Measurements from ENCODE around the gene SPATA22.
"Not testable (repeated sequence)": the region's sequence is repeated elsewhere in the genome, so short reads cannot be mapped to it uniquely, and the experiment has no call there.

The SPATA22 gene

DNA sequence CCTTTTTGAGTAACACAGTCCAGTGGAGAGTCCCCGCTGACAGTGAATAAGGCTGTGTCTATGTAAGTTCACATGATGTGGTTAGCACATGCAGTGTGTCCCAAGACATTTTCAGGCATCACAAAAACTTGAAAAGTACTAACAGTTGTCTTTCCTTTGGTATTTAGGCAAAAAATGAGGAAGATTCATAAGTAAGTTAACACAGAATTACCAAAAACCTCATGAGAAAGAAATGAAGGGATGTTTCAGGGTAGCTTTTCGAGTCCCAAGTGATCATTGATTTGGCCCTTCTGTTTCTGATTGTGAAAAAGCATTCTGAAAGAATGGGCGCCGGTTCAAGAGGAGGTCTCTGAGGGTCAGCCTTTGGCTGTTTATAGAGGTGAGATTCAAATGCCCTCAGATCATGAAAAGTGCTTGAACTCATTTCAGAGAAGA, 3.6 kb upstream of the SPATA22 start:
- no peak for DNase-seq (ENCODE audit: low read depth in 1 of 2, low spot score in 1 of 2)

DNA sequence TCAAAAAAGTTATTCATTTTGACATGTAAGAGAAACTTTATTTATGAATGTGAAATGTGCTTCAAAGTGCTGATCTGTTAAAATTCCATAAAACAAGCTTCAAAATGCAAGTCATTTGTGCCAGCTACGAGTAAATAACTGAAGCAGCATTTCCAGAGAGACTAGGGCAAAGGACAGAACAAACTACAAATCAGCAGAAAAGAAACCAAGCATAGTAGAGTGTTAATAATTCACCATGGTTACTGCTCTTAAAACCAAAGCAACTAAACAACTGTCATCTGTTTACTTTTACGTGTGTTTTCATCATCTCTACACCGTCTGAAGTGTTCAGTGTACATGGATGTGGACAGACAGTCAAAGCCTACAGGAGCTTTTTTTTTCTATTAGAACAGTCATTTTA, 2.6 kb upstream of the SPATA22 start:
- DNase-seq (ENCODE audit: low read depth in 1 of 2, low spot score in 1 of 2) = no peak

DNA sequence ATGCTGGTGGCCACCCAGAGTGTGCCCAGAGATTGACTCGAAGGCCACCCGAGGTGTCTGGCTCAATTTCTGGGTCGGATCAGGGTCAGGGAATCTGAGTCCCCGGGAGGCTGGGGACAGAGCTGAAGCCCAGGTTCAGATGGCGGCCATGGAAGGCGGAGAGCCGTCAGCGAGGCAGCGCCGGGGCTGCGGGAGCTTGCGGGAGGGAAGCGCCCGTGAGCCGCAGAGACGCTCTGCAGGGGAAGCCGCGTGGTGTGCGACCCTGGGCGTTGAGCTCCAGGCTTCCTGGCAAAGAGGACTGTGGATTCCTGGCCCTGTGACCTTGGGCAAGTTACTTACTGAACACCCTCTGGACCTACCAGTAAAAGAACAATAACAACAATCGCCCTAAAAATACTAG, 518 bp upstream of the SPATA22 start:
- DNase-seq (ENCODE audit: low read depth in 1 of 2, low spot score in 1 of 2) = no peak

DNA sequence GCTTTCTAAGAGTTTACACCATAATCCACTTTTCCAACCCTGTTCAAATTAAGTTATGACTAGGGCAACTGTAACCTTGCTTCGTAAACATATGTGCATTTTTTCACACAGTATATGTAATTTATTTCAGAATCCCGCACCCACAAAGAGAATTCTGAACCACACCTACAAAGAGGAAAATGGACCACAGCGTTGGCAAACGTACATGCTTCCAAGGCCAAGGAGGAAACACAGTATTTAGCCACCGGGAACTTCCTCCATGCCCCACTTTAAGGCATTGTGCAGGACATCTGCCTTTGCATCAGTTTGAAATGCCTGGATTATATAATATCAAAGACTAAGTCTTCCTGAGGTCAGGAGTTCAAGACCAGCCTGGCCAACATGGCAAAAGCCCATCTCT, 2.1 kb downstream of the SPATA22 start:
- no peak for DNase-seq (ENCODE audit: low read depth in 1 of 2, low spot score in 1 of 2)

GRCh38 chr17:3466355-3466754, 5.3 kb downstream of the SPATA22 start:
- DNase-seq (ENCODE audit: low read depth in 1 of 2, low spot score in 1 of 2) = not testable (repeated sequence)

GRCh38 chr17:3448059-3448665, 23.5 kb downstream of the SPATA22 start:
- DNase-seq (ENCODE audit: low read depth in 1 of 2, low spot score in 1 of 2) = no peak

- no peak for DNase-seq (ENCODE audit: low read depth in 1 of 2, low spot score in 1 of 2)
Measured at GRCh38 chr17:3447625-3448024, 24.0 kb downstream of the SPATA22 start.

DNA sequence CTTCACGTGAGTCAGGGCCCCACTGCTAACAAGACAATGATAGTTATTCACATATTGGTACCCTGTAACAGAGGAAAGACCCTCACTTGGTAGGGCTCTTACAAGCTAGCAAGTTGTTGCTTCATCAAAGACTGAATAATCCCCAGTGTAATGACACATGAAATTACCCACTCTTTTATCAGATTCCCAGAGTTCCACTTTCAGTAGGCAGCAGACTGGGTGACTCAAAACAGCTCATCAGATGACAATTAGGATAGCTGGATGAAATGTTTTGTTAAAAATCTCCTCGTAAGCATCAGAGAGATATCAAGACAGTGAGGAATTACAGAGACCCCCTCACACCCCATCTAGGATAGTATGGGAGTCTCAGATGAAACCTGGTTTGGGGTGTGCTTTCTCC, 31.2 kb downstream of the SPATA22 start:
- DNase-seq (ENCODE audit: low read depth in 1 of 2, low spot score in 1 of 2) = no peak

DNA sequence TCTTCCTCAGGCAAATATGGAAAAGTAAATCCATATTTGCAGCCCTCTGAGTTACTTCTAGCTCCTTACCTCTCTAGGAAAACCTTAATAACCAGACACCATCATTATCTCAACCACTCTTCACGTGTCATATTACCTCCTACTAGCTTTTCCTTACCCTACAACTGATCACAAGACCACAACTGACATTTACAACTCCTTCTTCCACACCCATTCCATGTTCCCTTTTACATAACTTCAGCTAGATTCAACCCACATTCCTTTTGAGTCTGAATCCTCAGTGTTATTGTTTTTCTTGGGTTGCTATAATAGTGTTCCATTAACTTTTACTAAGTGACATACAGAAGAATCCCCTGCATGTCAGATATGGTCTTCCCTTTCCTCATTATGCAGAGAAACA, 33.3 kb downstream of the SPATA22 start:
- DNase-seq (ENCODE audit: low read depth in 1 of 2, low spot score in 1 of 2) = no peak

DNA sequence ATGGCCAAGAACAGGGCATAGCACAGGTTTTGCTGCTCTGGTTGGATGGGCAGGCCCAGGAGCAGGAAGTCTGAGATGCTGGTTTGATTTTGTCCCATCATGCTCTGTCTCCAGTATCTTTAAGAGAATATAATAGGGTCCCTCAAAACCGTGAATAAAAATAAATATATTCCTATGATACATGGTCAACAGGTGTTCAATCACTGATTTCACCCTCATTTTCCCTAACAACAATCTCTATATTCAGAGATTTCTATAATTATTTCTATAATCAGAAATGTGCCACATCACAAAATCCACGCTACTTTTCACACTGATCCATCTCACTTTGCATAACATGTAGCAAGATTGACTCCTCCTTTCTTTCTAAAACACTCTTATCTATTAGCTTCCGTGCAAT, 37.9 kb downstream of the SPATA22 start, which contains the start of gene OR1E2:
Gene OR1E2 (minus strand): TSS at position 101 of the 400 bp plus-strand sequence. CDS start 0 bp downstream, at position 101.
- no peak for DNase-seq (ENCODE audit: low read depth in 1 of 2, low spot score in 1 of 2)

GRCh38 chr17:3433215-3433614, 38.4 kb downstream of the SPATA22 start:
- DNase-seq (ENCODE audit: low read depth in 1 of 2, low spot score in 1 of 2) = not testable (repeated sequence)

GRCh38 chr17:3418222-3418621, 53.4 kb downstream of the SPATA22 start:
- no peak for DNase-seq (ENCODE audit: low read depth in 1 of 2, low spot score in 1 of 2)

DNA sequence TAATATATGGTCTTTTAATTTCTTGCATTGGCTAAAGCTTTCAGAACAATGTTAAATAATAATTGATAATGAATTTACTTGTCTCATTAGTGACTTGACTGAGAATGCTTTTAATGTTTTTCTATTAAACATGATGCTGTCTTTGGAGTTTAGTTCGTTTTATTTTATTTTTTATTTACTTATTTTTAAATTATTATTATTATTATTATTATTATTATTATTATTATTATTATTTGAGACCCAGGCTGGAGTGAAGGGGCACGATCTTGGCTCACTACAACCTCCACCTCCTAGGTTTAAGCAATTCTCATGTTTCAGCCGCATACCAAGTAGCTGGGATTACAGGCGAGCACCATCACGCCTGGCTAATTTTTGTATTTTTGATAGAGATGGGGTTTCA, 56.0 kb downstream of the SPATA22 start:
- no peak for DNase-seq (ENCODE audit: low read depth in 1 of 2, low spot score in 1 of 2)

GRCh38 chr17:3412216-3412615, 59.4 kb downstream of the SPATA22 start:
- not testable (repeated sequence) for DNase-seq (ENCODE audit: low read depth in 1 of 2, low spot score in 1 of 2)

GRCh38 chr17:3411070-3411469, 60.5 kb downstream of the SPATA22 start, which contains the start of gene OR3A3:
OR3A3 (plus strand) TSS chr17:3411370.
- no peak for DNase-seq (ENCODE audit: low read depth in 1 of 2, low spot score in 1 of 2)

DNA sequence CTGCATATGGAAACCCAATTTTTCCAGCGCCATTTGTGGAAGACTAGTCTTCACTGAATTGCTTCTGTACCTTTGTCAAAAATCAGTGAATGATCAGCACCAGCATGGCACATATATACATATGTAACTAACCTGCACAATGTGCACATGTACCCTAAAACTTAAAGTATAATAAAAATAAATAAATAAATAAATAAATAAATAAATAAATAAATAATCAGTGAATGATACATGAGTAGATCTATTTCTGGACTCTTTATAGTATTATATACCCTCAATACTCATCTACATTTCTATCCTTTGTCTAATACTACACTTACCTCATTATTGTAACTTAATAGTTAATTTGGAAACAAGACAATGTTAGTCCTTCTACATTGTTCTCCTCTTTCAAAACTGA, 67.8 kb downstream of the SPATA22 start:
- not testable (repeated sequence) for DNase-seq (ENCODE audit: low read depth in 1 of 2, low spot score in 1 of 2)

DNA sequence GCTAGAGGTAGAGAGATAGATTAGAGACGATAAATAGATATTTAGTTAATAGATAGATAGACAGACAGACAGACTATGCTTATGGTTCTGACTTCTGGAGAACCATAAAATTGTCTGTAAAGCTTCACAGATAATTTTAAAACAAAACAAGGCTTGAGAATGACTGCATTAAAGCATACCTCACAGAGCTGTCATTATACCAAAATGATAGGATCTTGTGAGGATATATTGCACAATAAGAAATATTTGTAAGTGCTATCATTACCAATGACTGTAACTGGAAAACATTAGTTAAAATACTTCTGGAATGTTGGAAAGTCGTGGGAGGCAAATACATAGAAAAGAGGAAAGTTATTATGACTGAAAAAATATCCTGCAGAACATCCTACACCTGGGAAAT, 69.8 kb downstream of the SPATA22 start:
- DNase-seq (ENCODE audit: low read depth in 1 of 2, low spot score in 1 of 2) = no peak

GRCh38 chr17:3400055-3400454, 71.6 kb downstream of the SPATA22 start:
- DNase-seq (ENCODE audit: low read depth in 1 of 2, low spot score in 1 of 2) = no peak

- no peak for DNase-seq (ENCODE audit: low read depth in 1 of 2, low spot score in 1 of 2)
Measured at GRCh38 chr17:3398310-3398709, 73.3 kb downstream of the SPATA22 start, which contains the start of gene OR1E1. OR1E1 (minus strand) TSS chr17:3398410; CDS start chr17:3398410, 0 bp downstream.

GRCh38 chr17:3397801-3398200, 73.8 kb downstream of the SPATA22 start:
- not testable (repeated sequence) for DNase-seq (ENCODE audit: low read depth in 1 of 2, low spot score in 1 of 2)

Measured in stimulated activated CD4-positive, alpha-beta T cell treated with anti-CD3 and anti-CD28 coated beads, Interleukin-15, amount 100 ng/mL, for 1 hour (primary cell).